Thyroid gland (tissue), 4 donors: ENCODE data around the gene KRTAP9-3. TPM values are rescaled to one million over a fixed set of nuclear protein-coding genes. Genes with fewer than 3 reads are reported as not detected.
"Not testable (repeated sequence)": the region's sequence is repeated elsewhere in the genome, so short reads cannot be mapped to it uniquely, and the experiment has no call there.

Experiments
- DNase-seq, 2 donors: peaks; one replicate each; pipeline ENCODE4 v3.0.0-alpha.2; 2019
- H3K27ac ChIP-seq, 3 donors: fragments of 200-600 bp; sonication (generic); 1 replicate in 2 of 3; 2 replicates in 1 of 3; pipeline ENCODE4 v1.5.1; 2016 to 2019; ENCODE audit warnings: mild to moderate bottlenecking in 1 of 3, moderate library complexity in 1 of 3
- H3K27me3 ChIP-seq: fragments of 200-600 bp; sonication (generic); one replicate; pipeline ENCODE4 v1.5.1; 2019
- H3K36me3 ChIP-seq, 2 donors: fragments of 200-600 bp; sonication (generic); one replicate each; pipeline ENCODE4 v1.5.1; 2016 to 2019
- H3K4me1 ChIP-seq, 2 donors: fragments of 200-600 bp; sonication (generic); one replicate each; pipeline ENCODE4 v1.5.1; 2017 to 2019
- H3K4me3 ChIP-seq, 3 donors: fragments of 200-600 bp; sonication (generic); replicated peaks in 1 of 3; 1 replicate in 2 of 3; 2 replicates in 1 of 3; pipeline ENCODE4 v1.5.1; 2016; ENCODE audit warnings: mild to moderate bottlenecking in 1 of 3
- H3K9me3 ChIP-seq: fragments of 200-600 bp; sonication (generic); one replicate; pipeline ENCODE4 v1.5.1; 2017
- POLR2A ChIP-seq, 2 donors: fragments of 450-650 bp; IDR thresholded peaks; one replicate each; pipeline ENCODE4 v1.6.1; 2017; ENCODE audit warnings: antibody characterized with exemption in 2 of 2, mild to moderate bottlenecking in 2 of 2, moderate library complexity in 1 of 2
- WGBS, 2 donors: methylation state at CpG; one replicate each; pipeline ENCODE4 v1.1.5; 2017; 5-methylcytosine and 5-hydroxymethylcytosine counted together
- intact Hi-C: fragments of 100-400 bp; cut with DNase I; formaldehyde crosslinking; loops from one replicate; pipeline ENCODE4 v1.15.1; 2023
- total RNA-seq, 4 donors: library from RNA; depleted of rRNA; stranded (reverse); fragments of >200 nt; gene quantifications; one replicate each; pipeline ENCODE4 v1.2.3, GENCODE V29; 2016
- TF ChIP-seq, protein P1 (sequence below), 6 experiments: fragments of 200-600 bp in 3 of 6; fragments of 450-650 bp in 3 of 6; sonication (generic) in 3 of 6; IDR thresholded peaks; one replicate each; pipeline ENCODE4 v1.5.1; 2016 to 2019; ENCODE audit warnings: antibody characterized with exemption in 6 of 6, mild to moderate bottlenecking in 2 of 6, inconsistent platforms in 1 of 6, moderate library complexity in 1 of 6

The KRTAP9-3 gene, protein sequence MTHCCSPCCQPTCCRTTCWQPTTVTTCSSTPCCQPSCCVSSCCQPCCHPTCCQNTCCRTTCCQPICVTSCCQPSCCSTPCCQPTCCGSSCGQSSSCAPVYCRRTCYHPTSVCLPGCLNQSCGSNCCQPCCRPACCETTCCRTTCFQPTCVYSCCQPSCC
- not detected for total RNA-seq

DNA sequence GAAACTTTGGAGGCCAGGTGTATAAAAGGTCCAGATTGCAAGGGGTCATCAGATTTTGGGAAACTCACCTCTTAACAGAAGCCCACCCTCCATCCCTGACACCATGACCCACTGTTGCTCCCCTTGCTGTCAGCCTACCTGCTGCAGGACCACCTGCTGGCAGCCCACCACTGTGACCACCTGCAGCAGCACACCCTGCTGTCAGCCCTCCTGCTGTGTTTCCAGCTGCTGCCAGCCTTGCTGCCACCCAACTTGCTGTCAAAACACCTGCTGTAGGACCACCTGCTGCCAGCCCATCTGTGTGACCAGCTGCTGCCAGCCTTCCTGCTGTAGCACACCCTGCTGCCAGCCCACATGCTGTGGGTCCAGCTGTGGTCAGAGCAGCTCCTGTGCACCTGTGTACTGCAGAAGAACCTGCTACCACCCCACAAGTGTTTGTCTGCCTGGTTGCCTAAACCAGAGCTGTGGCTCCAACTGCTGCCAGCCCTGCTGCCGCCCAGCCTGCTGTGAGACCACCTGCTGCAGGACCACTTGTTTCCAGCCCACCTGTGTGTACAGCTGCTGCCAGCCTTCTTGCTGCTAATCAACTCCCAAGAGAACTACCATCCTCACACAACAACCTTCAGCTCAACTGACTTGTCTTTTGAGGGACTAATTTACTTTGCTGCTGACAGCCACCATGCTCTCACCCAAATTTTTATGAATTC lies at the start of gene KRTAP9-3:
TSS of gene KRTAP9-3 (plus strand) at position 51 of the 707 bp plus-strand sequence. CDS start at position 104, 53 bp downstream.
- H3K27ac ChIP-seq, intact Hi-C loops, H3K27me3 ChIP-seq, H3K9me3 ChIP-seq, H3K36me3 ChIP-seq, H3K4me3 ChIP-seq, H3K4me1 ChIP-seq, DNase-seq: not testable (repeated sequence)
- WGBS, 2 donors = 85 to 100% methylated on average over 1 of the region's 1 CpG

DNA sequence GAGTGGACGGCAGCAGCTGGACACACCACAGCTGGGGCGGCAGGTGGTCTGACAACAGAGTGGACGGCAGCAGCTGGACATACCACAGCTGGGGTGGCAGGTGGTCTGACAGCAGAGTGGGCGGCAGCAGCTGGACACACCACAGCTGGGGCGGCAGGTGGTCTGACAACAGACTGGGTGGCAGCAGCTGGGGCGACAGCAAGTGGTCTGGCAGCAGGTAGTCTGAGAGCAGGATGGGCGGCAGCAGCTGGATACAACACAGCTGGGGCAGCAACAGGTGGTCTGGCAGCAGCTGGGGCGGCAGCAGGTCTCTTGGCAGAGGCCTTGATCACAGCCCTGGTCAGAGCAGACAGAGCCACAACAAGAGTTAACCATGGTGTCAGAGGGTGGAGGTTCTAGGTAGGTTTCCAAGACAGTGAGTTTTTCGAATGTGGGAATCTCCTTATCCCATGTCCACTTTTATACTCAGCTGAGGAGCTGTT lies 47.7 kb upstream of the KRTAP9-3 start, which contains the start of gene KRTAP4-1:
TSS of gene KRTAP4-1 (minus strand) at position 432 of the 482 bp plus-strand sequence. CDS start at position 375, 57 bp downstream.
- DNase-seq = no peak
- Histone ChIP-seq H3K27ac (no peak within 1 kb of the TSS), H3K4me3 (no peak within 1 kb of the TSS), H3K9me3 (no peaks in the 10 kb centered on the region), H3K36me3 (no peaks in the 10 kb centered on the region), H3K27me3 (no peaks in the 10 kb centered on the region), H3K4me1 (no peaks in the 10 kb centered on the region)
- 68 to 74% methylated on average over 7 to 9 of the region's 9 CpGs for WGBS, 2 donors
- intact Hi-C loops = no loop called here
- TF ChIP-seq POLR2A (IDR thresholded peaks at IDR 0.05) = no peak
- TF ChIP-seq, protein P1, sequence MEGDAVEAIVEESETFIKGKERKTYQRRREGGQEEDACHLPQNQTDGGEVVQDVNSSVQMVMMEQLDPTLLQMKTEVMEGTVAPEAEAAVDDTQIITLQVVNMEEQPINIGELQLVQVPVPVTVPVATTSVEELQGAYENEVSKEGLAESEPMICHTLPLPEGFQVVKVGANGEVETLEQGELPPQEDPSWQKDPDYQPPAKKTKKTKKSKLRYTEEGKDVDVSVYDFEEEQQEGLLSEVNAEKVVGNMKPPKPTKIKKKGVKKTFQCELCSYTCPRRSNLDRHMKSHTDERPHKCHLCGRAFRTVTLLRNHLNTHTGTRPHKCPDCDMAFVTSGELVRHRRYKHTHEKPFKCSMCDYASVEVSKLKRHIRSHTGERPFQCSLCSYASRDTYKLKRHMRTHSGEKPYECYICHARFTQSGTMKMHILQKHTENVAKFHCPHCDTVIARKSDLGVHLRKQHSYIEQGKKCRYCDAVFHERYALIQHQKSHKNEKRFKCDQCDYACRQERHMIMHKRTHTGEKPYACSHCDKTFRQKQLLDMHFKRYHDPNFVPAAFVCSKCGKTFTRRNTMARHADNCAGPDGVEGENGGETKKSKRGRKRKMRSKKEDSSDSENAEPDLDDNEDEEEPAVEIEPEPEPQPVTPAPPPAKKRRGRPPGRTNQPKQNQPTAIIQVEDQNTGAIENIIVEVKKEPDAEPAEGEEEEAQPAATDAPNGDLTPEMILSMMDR (IDR thresholded peaks at IDR 0.05) = no peak

DNA sequence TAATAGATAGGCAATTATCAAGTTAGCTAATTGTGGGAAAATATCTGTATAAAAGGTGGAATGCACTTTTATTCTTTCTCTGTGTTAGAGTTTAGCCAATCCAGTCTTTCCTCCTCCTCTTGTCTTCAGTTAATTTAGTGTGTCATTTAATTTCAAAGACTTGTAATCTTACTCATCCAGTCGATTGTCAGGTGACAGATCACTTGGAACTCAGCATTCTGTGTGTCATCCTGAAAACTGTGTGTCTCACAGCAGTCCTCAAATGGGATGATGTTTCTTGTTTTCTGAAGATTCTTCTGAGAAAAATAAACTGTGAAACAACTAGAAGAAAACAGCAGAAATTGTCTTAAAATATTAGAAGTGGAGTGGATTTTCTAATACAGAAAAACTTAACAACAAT lies 47.2 kb upstream of the KRTAP9-3 start:
- Histone ChIP-seq H3K27me3 (no peaks in the 10 kb centered on the region), H3K9me3 (no peaks in the 10 kb centered on the region), H3K4me3 (no peak overlapping the region), H3K36me3 (no peaks in the 10 kb centered on the region), H3K4me1 (no peaks in the 10 kb centered on the region), H3K27ac (no peak overlapping the region)
- DNase-seq = no peak
- 69 to 71% methylated on average over 1 of the region's 1 CpG for WGBS, 2 donors
- intact Hi-C loops = no loop called here
- TF ChIP-seq, protein P1 (IDR thresholded peaks at IDR 0.05) = no peak

DNA sequence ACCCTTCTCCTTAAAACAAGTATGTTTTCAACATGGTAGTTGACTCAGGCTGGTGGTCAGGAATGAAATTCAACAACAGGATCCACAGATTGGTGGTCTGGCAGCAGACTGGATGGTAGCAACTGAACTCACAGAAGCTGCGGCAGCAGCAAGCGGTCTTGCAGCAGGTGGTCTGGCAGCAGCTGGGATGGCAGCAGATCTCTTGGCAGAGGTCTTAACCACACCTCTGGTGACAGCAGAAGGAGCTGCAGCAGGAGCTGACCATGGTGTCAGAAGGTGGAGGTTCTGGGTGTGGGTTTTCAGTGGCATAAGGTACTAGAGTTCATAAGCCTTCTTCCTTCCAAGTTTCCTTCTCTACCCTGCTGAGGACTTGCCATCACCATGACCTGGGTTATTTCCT lies 45.4 kb upstream of the KRTAP9-3 start:
- Histone ChIP-seq H3K4me1 (no peaks in the 10 kb centered on the region), H3K27me3 (no peaks in the 10 kb centered on the region), H3K4me3 (no peak overlapping the region), H3K27ac (no peak overlapping the region), H3K36me3 (no peaks in the 10 kb centered on the region), H3K9me3 (no peaks in the 10 kb centered on the region)
- no peak for DNase-seq
- TF ChIP-seq, protein P1 (IDR thresholded peaks at IDR 0.05) = no peak
- TF ChIP-seq POLR2A (IDR thresholded peaks at IDR 0.05) = no peak
- intact Hi-C loops = no loop called here
- 64 to 90% methylated on average over 2 of the region's 2 CpGs for WGBS, 2 donors

DNA sequence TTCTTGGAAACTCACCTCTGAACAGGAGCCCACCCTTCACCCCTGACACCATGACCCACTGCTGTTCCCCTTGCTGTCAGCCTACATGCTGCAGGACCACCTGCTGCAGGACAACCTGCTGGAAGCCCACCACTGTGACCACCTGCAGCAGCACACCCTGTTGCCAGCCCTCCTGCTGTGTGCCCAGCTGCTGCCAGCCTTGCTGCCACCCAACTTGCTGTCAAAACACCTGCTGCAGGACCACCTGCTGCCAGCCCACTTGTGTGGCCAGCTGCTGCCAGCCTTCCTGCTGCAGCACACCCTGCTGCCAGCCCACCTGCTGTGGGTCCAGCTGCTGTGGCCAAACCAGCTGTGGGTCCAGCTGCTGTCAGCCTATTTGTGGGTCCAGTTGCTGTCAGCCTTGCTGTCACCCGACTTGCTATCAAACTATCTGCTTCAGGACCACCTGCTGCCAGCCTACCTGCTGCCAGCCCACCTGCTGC lies 42.4 kb upstream of the KRTAP9-3 start, which contains the start of gene KRTAP9-1:
TSS of gene KRTAP9-1 (plus strand) at position 51 of the 482 bp plus-strand sequence. CDS start at position 51, 0 bp downstream.
- intact Hi-C loops, H3K27me3 ChIP-seq, H3K4me1 ChIP-seq, H3K36me3 ChIP-seq, H3K9me3 ChIP-seq, H3K27ac ChIP-seq, H3K4me3 ChIP-seq, DNase-seq: not testable (repeated sequence)
- 57% methylated on average over 1 of the region's 1 CpG; no CpG with 5 or more reads in 1 of the 2 donors for WGBS, 2 donors

DNA sequence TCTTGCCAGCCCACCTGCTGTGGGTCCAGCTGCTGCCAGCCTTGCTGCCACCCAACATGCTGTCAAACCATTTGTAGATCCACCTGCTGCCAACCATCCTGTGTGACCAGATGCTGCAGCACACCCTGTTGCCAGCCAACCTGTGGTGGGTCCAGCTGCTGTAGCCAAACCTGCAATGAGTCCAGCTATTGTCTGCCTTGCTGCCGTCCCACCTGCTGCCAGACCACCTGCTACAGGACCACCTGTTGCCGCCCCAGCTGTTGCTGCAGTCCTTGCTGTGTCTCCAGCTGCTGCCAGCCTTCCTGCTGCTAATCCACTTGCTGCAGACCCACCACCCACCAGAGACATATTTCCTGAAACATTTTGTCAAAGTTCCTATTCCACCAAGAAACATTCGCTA lies 41.9 kb upstream of the KRTAP9-3 start:
- no peak for DNase-seq
- 80 to 89% methylated on average over 3 of the region's 3 CpGs for WGBS, 2 donors
- no peaks in the 10 kb centered on the region for H3K4me1 ChIP-seq
- intact Hi-C loops = no loop called here
- H3K27me3 ChIP-seq = no peaks in the 10 kb centered on the region
- H3K9me3 ChIP-seq = no peaks in the 10 kb centered on the region
- TF ChIP-seq, protein P1 (IDR thresholded peaks at IDR 0.05) = no peak
- TF ChIP-seq POLR2A (IDR thresholded peaks at IDR 0.05) = no peak
- H3K36me3 ChIP-seq = no peaks in the 10 kb centered on the region
- no peak overlapping the region for H3K27ac ChIP-seq
- H3K4me3 ChIP-seq = no peak overlapping the region
